Measurements from ENCODE around the gene FYN. TPM values are rescaled to one million over a fixed set of nuclear protein-coding genes. Genes with fewer than 3 reads are reported as not detected.

The FYN gene
- total and polyA plus RNA-seq, 10 of the 15 experiments (the other 5 are each of a cell fraction or from before 2014, with no cell fraction given) = 51.4 to 247 (median 138) TPM

GRCh38 chr6:111837641-111838500, 35.4 kb downstream of the FYN start (continued):
- TF ChIP-seq SPI1 (IDR thresholded peaks at IDR 0.05; ENCODE audit: borderline replicate concordance, insufficient read depth, low read depth, low read length) = peak; percentile 20; the same call in 1 of the 2 replicates
- TF ChIP-seq MTA2 (IDR thresholded peaks at IDR 0.05; ENCODE audit: low read depth) = peak; percentile 73
- no peak for TF ChIP-seq ZNF384 (IDR thresholded peaks at IDR 0.05; ENCODE audit: borderline replicate concordance, low read depth, low read length)
- no peak for TF ChIP-seq SIN3A (IDR thresholded peaks at IDR 0.05; ENCODE audit: low read depth, low read length)
- peak; percentile 48 for TF ChIP-seq ATF7 (IDR thresholded peaks at IDR 0.05; ENCODE audit: low read depth)
- TF ChIP-seq SUZ12 (IDR thresholded peaks at IDR 0.05; ENCODE audit: unreplicated experiment) = no peak
- no peak for TF ChIP-seq SKIL (IDR thresholded peaks at IDR 0.05; ENCODE audit: low read depth, poor library complexity, severe bottlenecking)
- no peak for TF ChIP-seq RAD51 (IDR thresholded peaks at IDR 0.05)
- TF ChIP-seq CHD2 (IDR thresholded peaks at IDR 0.05; ENCODE audit: borderline replicate concordance, low read depth, low read length) = no peak
- TF ChIP-seq RFX5 (IDR thresholded peaks at IDR 0.05; ENCODE audit: low read depth, low read length) = no peak
- no peak for TF ChIP-seq CHD1 (IDR thresholded peaks at IDR 0.05; ENCODE audit: low read depth, low read length)
- no peak for TF ChIP-seq REST (IDR thresholded peaks at IDR 0.05; ENCODE audit: low read depth, low read length)
- TF ChIP-seq, protein P1, sequence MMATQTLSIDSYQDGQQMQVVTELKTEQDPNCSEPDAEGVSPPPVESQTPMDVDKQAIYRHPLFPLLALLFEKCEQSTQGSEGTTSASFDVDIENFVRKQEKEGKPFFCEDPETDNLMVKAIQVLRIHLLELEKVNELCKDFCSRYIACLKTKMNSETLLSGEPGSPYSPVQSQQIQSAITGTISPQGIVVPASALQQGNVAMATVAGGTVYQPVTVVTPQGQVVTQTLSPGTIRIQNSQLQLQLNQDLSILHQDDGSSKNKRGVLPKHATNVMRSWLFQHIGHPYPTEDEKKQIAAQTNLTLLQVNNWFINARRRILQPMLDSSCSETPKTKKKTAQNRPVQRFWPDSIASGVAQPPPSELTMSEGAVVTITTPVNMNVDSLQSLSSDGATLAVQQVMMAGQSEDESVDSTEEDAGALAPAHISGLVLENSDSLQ (IDR thresholded peaks at IDR 0.05) = peak; percentile 3; the same call in 1 of the 2 replicates
- TF ChIP-seq, protein P2, sequence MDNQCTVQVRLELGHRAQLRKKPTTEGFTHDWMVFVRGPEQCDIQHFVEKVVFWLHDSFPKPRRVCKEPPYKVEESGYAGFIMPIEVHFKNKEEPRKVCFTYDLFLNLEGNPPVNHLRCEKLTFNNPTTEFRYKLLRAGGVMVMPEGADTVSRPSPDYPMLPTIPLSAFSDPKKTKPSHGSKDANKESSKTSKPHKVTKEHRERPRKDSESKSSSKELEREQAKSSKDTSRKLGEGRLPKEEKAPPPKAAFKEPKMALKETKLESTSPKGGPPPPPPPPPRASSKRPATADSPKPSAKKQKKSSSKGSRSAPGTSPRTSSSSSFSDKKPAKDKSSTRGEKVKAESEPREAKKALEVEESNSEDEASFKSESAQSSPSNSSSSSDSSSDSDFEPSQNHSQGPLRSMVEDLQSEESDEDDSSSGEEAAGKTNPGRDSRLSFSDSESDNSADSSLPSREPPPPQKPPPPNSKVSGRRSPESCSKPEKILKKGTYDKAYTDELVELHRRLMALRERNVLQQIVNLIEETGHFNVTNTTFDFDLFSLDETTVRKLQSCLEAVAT (IDR thresholded peaks at IDR 0.05) = no peak
- TF ChIP-seq ELK1 (IDR thresholded peaks at IDR 0.05; ENCODE audit: low read depth, low read length) = no peak
